Activated naive CD4-positive, alpha-beta T cell treated with anti-CD3 and anti-CD28 coated beads, Interleukin-2, amount 10 ng/mL, durations not matched to agents 7 days and 5 days (primary cell): ENCODE data around the gene UGT1A5.
"Not testable (repeated sequence)": the region's sequence is repeated elsewhere in the genome, so short reads cannot be mapped to it uniquely, and the experiment has no call there.

Experiments used
- CTCF ChIA-PET: fragments of 350-600 bp; sonication (Branson Sonifier 250); formaldehyde crosslinking; loops from one replicate; lab custom pipeline; 2021; ENCODE audit warnings: antibody characterized with exemption; lab: Charles Lee
- DNase-seq: peaks from one replicate; pipeline ENCODE4 v3.0.0-alpha.2; 2020
- H3K27ac Mint-ChIP-seq: one replicate; pipeline ENCODE4 v1.8.0; 2021; ENCODE audit warnings: mild to moderate bottlenecking, moderate library complexity, mixed read lengths
- H3K27me3 Mint-ChIP-seq: one replicate; pipeline ENCODE4 v1.8.0; 2021; ENCODE audit warnings: mild to moderate bottlenecking, mixed read lengths
- H3K36me3 Mint-ChIP-seq: one replicate; pipeline ENCODE4 v1.8.0; 2021; ENCODE audit warnings: mixed read lengths
- H3K4me1 Mint-ChIP-seq: one replicate; pipeline ENCODE4 v1.8.0; 2021; ENCODE audit warnings: mixed read lengths
- H3K4me3 Mint-ChIP-seq: one replicate; pipeline ENCODE4 v1.8.0; 2021; ENCODE audit warnings: mild to moderate bottlenecking, moderate library complexity, mixed read lengths
- H3K9me3 Mint-ChIP-seq: one replicate; pipeline ENCODE4 v1.8.0; 2021; ENCODE audit warnings: mixed read lengths

UGT1A5 gene

DNA sequence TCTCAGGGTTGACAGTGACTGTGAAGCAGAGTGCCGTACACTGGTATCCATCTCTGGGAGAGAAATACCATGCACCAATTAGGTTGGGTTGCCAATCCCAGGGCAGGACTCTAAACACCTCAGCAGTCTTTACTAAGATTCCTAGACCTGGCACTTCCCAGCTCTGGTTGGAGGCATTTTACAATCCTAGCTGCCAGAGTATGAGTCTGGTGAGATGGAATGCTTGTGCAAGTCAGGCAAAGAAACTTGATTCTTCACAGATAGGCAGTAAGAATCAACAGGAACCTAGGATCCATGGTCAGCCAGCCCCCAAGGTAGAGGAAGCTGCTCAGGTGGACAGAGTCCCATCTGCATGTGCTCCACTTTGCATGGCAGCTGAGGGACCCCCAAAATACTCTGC lies 6.0 kb upstream of the UGT1A5 start:
- CTCF ChIA-PET, result no interaction called here
- no peak for DNase-seq
- Mint-ChIP-seq H3K36me3 (no peaks in the 10 kb centered on the region), H3K27me3 (peaks cover 23% of the 10 kb centered on the region), H3K4me1 (no peaks in the 10 kb centered on the region), H3K9me3 (no peaks in the 10 kb centered on the region), H3K4me3 (no peak overlapping the region), H3K27ac (no peak overlapping the region)

DNA sequence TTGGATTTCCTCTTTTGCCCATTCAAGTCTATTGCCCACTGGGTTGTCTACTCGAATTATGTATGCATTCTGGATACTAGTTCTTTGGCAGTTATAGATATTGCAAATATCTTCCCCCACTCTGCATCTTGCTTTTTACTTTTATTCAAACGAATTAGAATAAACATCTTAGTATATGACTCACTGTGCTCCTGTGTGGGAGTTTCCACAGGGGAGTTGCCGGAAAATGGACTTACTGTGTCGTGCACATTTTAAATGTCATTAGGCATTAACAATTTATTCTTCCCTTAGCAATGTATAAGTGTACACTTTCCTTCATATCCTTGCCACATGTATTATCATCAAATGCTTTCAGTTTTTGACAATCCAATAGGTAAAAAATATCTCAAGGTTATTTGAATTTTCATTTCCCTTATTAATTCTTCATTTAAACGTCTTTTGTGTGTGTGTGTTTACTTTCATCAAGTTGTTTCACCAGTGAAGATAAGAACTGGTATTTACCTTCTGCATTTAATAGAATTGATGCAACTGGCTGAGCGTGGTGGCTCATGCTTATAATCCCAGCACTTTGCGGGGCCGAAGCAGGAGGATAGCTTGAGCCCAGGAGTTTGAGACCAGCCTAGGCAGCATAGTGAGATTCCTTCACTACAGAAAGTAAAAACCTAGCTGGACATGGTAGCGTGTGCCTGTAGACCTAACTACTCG lies 4.6 kb upstream of the UGT1A5 start:
- H3K4me1 Mint-ChIP-seq, result no peaks in the 10 kb centered on the region
- CTCF ChIA-PET, result no interaction called here
- no peak overlapping the region for H3K27ac Mint-ChIP-seq
- no peak overlapping the region for H3K4me3 Mint-ChIP-seq
- no peak for DNase-seq
- H3K36me3 Mint-ChIP-seq, result no peaks in the 10 kb centered on the region
- no peaks in the 10 kb centered on the region for H3K9me3 Mint-ChIP-seq
- H3K27me3 Mint-ChIP-seq, result peaks cover 35% of the 10 kb centered on the region

DNA sequence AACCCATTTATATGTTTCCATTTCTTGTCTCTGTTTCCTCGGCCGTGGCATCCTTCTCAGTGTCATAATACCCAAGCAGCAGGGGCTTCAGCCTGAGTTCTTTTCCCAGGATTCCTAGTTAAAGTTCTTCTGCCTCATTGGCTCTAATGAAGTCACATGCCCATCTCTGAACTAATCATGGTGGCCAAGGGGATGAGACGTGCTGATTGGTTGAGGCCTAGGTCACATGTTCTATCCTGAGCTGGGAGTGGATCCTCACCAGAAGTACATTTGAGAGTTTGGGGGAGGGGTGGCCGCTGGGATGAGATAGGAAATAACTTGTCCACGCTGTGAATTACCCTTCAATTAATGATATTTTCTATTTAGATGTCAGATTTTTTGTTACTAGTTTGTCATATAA lies 3.8 kb upstream of the UGT1A5 start:
- Mint-ChIP-seq H3K9me3 (no peaks in the 10 kb centered on the region), H3K4me3 (no peak overlapping the region), H3K27ac (no peak overlapping the region), H3K4me1 (peaks cover under 1% of the 10 kb centered on the region), H3K27me3 (peaks cover 39% of the 10 kb centered on the region), H3K36me3 (no peaks in the 10 kb centered on the region)
- no peak for DNase-seq
- CTCF ChIA-PET, result no interaction called here

DNA sequence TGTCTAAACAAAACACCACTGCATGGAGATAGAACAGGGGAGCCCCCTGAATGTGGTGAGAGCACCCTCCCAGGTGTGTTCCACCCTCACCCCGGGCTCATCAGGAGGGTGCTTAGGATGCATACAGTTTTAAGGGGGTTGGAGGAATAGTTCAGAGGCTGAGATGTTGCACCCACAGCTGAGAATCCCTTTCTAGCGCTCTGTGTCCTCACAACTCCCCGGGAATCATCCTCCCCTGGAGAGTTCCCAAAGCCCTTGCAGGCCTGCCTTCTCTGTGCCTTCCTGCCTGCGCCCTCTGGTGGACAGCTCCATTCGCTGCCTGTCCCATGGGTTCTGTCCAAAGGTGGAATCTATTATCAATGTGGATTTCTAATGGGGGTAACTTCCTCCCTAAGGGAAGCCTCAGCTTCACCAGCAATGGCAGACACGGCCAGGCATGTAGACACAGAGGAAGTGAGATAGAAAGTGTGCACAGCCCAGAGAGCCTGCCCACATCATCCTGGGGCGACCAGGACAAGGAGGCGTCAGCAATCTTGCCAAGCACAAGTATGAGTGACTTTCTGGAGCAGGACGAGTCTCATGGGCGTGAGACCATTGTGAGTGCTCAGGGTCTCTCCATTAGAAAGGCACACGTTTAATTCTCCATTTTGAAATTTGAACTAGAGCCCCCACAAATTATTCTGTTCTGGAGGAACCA lies 1.2 kb upstream of the UGT1A5 start:
- CTCF ChIA-PET, result interaction anchor here (0.6 to 2.1 kb wide), 10 partner anchors 8 to 307 kb away, joined by 3 to 5 read pairs (median 4); no protein-coding TSS in a partner anchor
- DNase-seq, result peak; percentile 82
- Mint-ChIP-seq H3K9me3 (no peaks in the 10 kb centered on the region), H3K4me1 (peaks cover 4% of the 10 kb centered on the region), H3K36me3 (no peaks in the 10 kb centered on the region), H3K27me3 (peaks cover 34% of the 10 kb centered on the region), H3K27ac (no peak overlapping the region), H3K4me3 (no peak overlapping the region)

DNA sequence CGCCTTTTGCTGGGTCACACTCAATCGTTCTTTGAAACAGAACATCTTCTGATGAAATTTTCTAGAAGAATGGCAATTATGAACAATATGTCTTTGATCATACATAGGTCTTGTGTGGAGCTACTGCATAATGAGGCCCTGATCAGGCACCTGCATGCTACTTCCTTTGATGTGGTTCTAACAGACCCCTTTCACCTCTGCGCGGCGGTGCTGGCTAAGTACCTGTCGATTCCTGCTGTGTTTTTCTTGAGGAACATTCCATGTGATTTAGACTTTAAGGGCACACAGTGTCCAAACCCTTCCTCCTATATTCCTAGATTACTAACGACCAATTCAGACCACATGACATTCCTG lies 532 bp downstream of the UGT1A5 start:
- CTCF ChIA-PET, result interaction anchor here (2.1 kb wide), 1 partner anchor 270 kb away, joined by 4 read pairs; no protein-coding TSS in a partner anchor
- peaks cover 4% of the 10 kb centered on the region for H3K4me1 Mint-ChIP-seq
- peaks cover 33% of the 10 kb centered on the region for H3K27me3 Mint-ChIP-seq
- H3K4me3 Mint-ChIP-seq, result no peak overlapping the region
- no peak overlapping the region for H3K27ac Mint-ChIP-seq
- no peaks in the 10 kb centered on the region for H3K36me3 Mint-ChIP-seq
- no peaks in the 10 kb centered on the region for H3K9me3 Mint-ChIP-seq
- DNase-seq, result no peak

DNA sequence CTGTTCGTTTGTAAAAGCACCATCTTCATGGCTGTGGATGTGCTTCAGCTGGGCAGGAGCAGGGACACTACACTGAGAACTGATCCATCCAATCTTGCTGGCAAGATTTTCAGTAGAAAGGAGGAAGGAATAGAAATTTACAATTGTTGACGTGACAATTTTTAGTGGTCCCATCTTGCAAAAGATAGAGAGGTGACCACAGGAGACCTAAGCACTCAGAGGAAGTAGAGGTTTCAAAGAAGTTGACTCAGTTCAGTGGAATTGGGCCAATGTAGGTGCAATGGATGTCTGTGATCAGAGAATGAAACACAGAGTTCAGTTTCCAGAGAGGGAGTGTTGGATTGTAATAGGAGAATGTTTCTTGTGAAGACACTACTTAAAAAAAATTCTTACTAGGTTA lies 1.4 kb downstream of the UGT1A5 start:
- DNase-seq, result no peak
- Mint-ChIP-seq H3K27ac (no peak overlapping the region), H3K4me1 (peaks cover 4% of the 10 kb centered on the region), H3K4me3 (no peak overlapping the region), H3K36me3 (no peaks in the 10 kb centered on the region), H3K9me3 (no peaks in the 10 kb centered on the region), H3K27me3 (peaks cover 26% of the 10 kb centered on the region)
- CTCF ChIA-PET, result no interaction called here

DNA sequence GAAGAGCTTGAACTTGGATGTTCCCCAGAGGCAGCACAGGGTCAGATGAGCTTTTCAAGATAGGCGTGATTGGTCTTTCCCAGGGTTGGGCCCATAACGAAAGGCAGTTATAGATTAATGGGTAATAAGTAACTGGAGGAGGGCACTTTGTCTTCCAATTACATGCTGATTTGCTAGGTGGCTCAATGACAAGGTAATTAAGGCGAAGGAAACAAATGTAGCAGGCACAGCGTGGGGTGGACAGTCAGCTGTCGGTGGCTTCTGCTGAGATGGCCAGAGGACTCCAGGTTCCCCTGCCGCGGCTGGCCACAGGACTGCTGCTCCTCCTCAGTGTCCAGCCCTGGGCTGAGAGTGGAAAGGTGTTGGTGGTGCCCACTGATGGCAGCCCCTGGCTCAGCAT lies 5.8 kb downstream of the UGT1A5 start, which contains the start of gene UGT1A4:
TSS of gene UGT1A4 (plus strand) at position 185 of the 400 bp plus-strand sequence. CDS start at position 270, 85 bp downstream.
- Mint-ChIP-seq H3K27me3 (peaks cover 6% of the 10 kb centered on the region), H3K27ac (no peak within 1 kb of the TSS), H3K36me3 (no peaks in the 10 kb centered on the region), H3K4me3 (no peak within 1 kb of the TSS), H3K4me1 (peaks cover 4% of the 10 kb centered on the region), H3K9me3 (no peaks in the 10 kb centered on the region)
- CTCF ChIA-PET, result no interaction called here
- DNase-seq, result no peak

DNA sequence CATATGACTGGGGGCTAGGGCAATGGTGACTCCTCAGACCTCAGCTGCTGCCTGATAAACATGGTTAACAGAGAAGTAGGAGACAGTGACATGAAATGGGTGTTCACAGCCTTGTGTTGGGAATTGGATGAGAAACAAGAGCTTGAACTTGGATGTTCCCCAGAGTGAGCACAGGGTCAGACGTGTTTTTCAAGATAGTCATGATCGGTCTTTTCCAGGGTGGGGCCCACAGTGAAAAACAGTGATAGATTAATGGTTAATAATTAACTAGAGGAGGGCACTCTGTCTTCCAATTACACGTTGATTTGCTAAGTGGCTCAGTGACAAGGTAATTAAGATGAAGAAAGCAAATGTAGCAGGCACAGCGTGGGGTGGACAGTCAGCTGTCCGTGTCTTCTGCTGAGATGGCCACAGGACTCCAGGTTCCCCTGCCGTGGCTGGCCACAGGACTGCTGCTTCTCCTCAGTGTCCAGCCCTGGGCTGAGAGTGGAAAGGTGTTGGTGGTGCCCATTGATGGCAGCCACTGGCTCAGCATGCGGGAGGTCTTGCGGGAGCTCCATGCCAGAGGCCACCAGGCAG lies 16.1 kb downstream of the UGT1A5 start, which contains the start of gene UGT1A3:
TSS of gene UGT1A3 (plus strand) at position 320 of the 579 bp plus-strand sequence. CDS start at position 405, 85 bp downstream.
- Mint-ChIP-seq H3K36me3 (no peaks in the 10 kb centered on the region), H3K4me3 (no peak within 1 kb of the TSS), H3K27me3 (peaks cover 13% of the 10 kb centered on the region), H3K4me1 (no peaks in the 10 kb centered on the region), H3K9me3 (no peaks in the 10 kb centered on the region), H3K27ac (no peak within 1 kb of the TSS)
- CTCF ChIA-PET, result no interaction called here
- DNase-seq, result no peak

DNA sequence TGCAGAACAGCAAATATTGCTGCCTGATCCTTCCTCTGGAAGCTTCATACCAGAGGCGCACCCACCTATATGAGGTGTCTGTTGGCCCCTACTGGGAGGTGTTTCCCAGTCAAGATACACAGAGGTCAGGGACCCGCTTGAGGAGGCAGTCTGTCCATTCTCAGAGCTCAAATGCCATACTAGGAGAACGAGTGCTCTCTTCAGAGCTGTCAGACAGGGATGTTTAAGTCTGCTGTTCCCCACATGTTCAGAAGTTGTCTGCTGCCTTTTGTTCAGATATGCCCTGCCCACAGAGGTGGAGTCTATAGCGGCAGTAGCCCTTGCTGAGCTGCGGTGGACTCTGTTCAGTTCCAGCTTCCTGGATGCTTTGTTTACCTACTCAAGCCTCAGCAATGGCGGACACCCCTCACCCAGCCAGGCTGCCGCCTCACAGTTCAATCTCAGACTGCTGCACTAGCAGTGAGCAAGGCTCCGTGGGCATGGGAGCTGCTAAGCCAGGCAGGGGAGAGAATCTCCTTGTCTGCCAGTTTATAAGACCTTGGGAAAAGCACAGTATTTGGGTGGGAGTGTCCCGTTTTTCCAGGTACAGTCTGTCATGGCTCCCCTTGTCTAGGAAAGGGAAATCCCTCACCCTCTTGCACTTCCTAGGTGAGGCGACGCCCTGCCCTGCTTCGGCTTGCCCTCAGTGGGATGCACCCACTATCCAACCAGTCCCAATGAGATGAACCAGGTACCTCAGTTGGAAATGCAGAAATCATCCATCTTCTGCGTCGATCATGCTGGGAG lies 24.4 kb downstream of the UGT1A5 start:
- CTCF ChIA-PET, H3K27ac Mint-ChIP-seq, DNase-seq, H3K9me3 Mint-ChIP-seq, H3K27me3 Mint-ChIP-seq, H3K4me1 Mint-ChIP-seq, H3K4me3 Mint-ChIP-seq, H3K36me3 Mint-ChIP-seq: not testable (repeated sequence)

DNA sequence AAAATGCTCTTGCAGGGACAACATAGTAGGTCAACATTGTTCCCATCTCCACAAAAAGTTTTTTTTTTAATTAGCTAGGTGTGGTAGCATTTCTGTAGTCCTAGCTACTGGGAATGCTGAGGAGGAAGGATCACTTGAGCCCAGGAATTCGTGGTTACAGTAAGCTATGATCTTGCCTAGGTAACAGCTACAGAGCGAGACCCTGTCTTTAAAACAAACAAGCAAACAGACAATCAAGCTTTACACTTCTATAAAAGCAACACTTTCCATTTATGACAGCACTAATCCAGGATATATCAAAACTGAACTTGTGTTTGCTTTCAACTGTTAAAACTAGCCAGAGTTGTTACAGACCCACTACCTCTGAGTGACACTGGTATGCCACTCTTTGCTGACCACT lies 28.2 kb downstream of the UGT1A5 start:
- no peak for DNase-seq
- Mint-ChIP-seq H3K4me1 (no peaks in the 10 kb centered on the region), H3K9me3 (no peaks in the 10 kb centered on the region), H3K27me3 (peaks cover 12% of the 10 kb centered on the region), H3K27ac (no peak overlapping the region), H3K36me3 (no peaks in the 10 kb centered on the region), H3K4me3 (no peak overlapping the region)
- CTCF ChIA-PET, result no interaction called here

DNA sequence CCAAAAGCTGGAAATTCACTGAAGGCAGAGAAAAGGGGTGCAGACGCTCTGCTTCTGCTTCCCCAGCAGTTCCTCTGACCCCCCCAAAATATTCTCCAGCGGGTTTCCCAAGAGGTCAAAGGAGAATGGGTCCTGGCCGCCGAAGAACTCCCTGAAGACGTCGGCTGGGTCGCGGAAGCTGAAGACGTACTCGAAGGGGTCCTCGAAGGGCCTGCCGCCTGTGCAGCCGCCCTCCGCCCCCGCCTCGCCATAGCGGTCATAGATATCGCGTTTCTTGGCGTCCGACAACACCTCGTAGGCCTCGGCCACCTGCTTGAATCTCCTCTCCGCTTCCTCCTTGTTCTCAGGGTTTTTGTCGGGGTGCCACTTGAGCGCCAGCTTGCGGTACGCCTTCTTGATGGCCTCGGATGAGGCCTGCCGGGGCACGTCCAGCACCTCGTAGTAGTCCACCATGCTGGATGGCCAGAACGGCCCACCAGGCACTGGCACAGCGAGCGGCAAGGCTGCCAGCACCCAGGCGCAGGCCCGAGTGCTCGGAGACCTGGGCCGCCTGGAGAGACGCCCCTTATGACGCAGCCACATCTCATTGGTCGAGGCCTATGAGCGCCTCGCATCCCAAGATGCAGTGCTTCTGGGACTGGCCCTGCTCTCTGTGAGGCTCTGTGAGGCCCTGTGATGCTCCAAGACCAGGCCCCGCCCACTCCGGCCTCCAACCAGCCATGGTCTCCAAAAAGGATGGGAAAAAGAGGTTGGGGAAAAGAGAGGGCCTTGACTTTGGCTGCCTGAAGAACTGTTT lies 31.0 kb downstream of the UGT1A5 start:
- Mint-ChIP-seq H3K36me3 (no peaks in the 10 kb centered on the region), H3K27me3 (peaks cover 5% of the 10 kb centered on the region), H3K4me3 (no peak overlapping the region), H3K9me3 (no peaks in the 10 kb centered on the region), H3K27ac (no peak overlapping the region), H3K4me1 (no peaks in the 10 kb centered on the region)
- CTCF ChIA-PET, result no interaction called here
- DNase-seq, result no peak

DNA sequence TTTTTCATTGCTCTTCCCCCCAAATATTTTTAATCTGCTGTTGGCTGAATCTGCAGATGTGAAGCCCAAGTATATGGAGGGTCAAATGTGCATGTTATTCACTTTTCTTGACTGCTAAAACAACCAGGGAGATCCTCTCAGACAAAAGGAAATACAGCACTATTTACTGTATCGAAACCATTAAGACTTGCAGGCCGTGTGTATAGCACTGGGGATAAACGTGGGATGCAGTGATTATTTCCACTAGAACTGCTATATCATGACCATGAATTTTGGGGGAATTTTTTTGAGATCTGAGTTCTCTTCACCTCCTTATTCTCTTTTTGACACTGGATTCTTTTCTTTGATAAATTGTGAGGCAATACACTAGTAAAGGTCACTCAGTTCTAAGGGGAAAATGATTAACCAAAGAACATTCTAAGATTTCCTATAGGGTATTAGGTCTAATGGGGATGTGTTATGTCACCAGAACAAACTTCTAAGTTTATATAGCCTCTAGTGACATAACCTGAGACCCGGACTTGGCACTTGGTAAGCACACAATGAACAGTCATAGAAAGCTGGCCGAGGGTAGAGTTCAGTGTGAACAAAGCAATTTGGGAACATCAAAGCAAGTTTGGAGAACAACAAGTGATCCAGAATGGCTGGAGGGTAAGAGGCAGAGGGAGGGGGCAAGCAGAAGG lies 32.5 kb downstream of the UGT1A5 start:
- Mint-ChIP-seq H3K27ac (no peak overlapping the region), H3K4me1 (no peaks in the 10 kb centered on the region), H3K4me3 (no peak overlapping the region), H3K36me3 (no peaks in the 10 kb centered on the region), H3K27me3 (peaks cover 10% of the 10 kb centered on the region), H3K9me3 (peaks cover 7% of the 10 kb centered on the region)
- CTCF ChIA-PET, result no interaction called here
- no peak for DNase-seq

DNA sequence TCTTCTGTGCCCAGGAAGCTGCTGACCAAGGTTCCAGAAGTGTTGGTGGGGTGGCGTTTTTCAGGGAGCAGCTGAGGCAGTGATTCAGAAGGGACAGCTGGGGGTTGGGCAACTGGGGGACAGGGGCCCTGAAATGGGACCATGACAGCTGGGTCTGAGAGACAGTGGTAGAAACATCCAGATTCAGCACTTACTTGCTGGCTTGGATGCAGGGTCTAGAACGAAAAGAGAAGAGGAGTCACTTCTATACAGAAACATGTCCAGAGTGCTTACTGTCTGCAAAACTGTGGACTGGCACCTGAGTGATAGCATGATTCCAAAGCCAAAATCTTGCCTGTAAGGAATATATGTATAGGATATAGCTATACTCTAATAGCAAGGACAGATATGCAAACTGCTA lies 33.1 kb downstream of the UGT1A5 start:
- not testable (repeated sequence) for H3K27me3 Mint-ChIP-seq, H3K36me3 Mint-ChIP-seq, H3K4me1 Mint-ChIP-seq

More for the DNA sequence above, 33.1 kb downstream of the UGT1A5 start:
- H3K9me3 Mint-ChIP-seq, DNase-seq, H3K27ac Mint-ChIP-seq, H3K4me3 Mint-ChIP-seq, CTCF ChIA-PET: not testable (repeated sequence)
